Neutrophil (primary cell): ENCODE measurements around the gene TMPRSS7.

Source experiments
- H3K27ac ChIP-seq: fragments of 200-600 bp; sonication (generic); 2 replicates; pipeline ENCODE4 v1.5.1; 2016; ENCODE audit warnings: mild to moderate bottlenecking, moderate library complexity
- H3K27me3 ChIP-seq: fragments of 200-600 bp; sonication (generic); 2 replicates; pipeline ENCODE4 v1.6.0; 2016; ENCODE audit warnings: mild to moderate bottlenecking
- H3K36me3 ChIP-seq: fragments of 200-600 bp; sonication (generic); 2 replicates; pipeline ENCODE4 v1.5.1; 2017
- H3K4me1 ChIP-seq, 2 experiments: fragments of 200-600 bp in 1 of 2; sonication (generic) in 1 of 2; 1 replicate in 1 of 2; 2 replicates in 1 of 2; pipeline versions ENCODE4 v1.5.1 to v1.6.1; 2013 to 2016; ENCODE audit warnings: low read depth in 1 of 2, low read length in 1 of 2, mild to moderate bottlenecking in 1 of 2, moderate library complexity in 1 of 2; ENCODE audit not compliant: control insufficient read depth in 1 of 2, insufficient read depth in 1 of 2
- H3K4me3 ChIP-seq, 2 experiments: fragments of 200-600 bp in 1 of 2; sonication (generic) in 1 of 2; 1 replicate in 1 of 2; 2 replicates in 1 of 2; pipeline ENCODE4 v1.5.1; 2013 to 2016; ENCODE audit warnings: low read depth in 1 of 2, low read length in 1 of 2, mild to moderate bottlenecking in 1 of 2, moderate library complexity in 1 of 2
- H3K9me3 ChIP-seq: fragments of 200-600 bp; sonication (generic); 2 replicates; pipeline ENCODE4 v1.5.1; 2016
- CTCF ChIP-seq: fragments of 200-600 bp; sonication (generic); IDR thresholded peaks from 2 replicates; pipeline ENCODE4 v1.5.1; 2016; ENCODE audit warnings: antibody characterized with exemption

TMPRSS7 gene

DNA sequence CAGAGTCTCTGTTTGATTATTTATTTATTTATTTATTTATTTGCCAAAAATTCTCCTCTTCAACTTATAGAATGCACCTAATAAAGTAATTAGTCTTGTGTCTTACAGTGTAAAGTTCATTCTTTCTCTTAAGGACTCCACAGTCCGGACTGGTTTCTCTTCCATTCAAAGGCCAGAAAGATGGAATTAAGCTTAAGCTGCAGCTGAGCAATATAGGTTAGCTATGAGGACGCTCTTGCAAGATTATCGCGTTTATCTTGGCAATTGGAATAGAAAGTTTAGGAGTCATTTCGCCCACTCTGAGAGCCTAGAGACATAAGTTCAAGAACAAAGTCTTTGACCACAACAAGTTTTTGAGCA, 20.8 kb upstream of the TMPRSS7 start:
- H3K36me3 ChIP-seq: no peaks in the 10 kb centered on the region
- H3K4me3 ChIP-seq: no peak overlapping the region
- no peak overlapping the region for H3K27ac ChIP-seq
- peaks cover 0 to 9% of the 10 kb centered on the region in 2 experiments for H3K4me1 ChIP-seq
- H3K27me3 ChIP-seq: no peaks in the 10 kb centered on the region
- TF ChIP-seq CTCF: no peak
- no peaks in the 10 kb centered on the region for H3K9me3 ChIP-seq

DNA sequence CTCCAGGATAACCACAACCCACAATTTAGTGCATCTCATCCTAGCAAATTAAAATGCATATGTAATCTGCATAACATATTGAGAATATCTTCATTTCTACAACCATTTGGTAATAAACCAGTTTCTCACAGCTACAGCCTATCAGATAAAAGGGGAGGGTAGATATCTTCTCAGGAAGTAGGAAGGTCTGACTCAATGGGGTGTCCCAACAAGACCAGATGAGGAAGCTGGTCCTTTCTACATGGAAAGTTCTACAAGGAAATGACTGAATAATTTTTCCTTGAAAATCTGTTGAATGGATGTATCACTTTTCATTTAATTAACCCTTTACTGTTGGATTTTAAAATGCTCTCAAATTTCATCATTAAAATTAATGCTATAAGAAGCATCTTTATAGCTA, 17.4 kb upstream of the TMPRSS7 start:
- Histone ChIP-seq H3K4me1 (peaks cover 0 to 9% of the 10 kb centered on the region in 2 experiments), H3K4me3 (no peak overlapping the region), H3K27ac (no peak overlapping the region), H3K9me3 (no peaks in the 10 kb centered on the region), H3K36me3 (no peaks in the 10 kb centered on the region), H3K27me3 (no peaks in the 10 kb centered on the region)
- TF ChIP-seq CTCF: no peak

- H3K27me3 ChIP-seq: no peaks in the 10 kb centered on the region
- no peak overlapping the region for H3K4me3 ChIP-seq
- no peak for TF ChIP-seq CTCF
- no peaks in the 10 kb centered on the region for H3K9me3 ChIP-seq
- H3K27ac ChIP-seq: no peak overlapping the region
- no peaks in the 10 kb centered on the region for H3K36me3 ChIP-seq
- H3K4me1 ChIP-seq: peaks cover 0 to 6% of the 10 kb centered on the region in 2 experiments
These were observed 15.8 kb upstream of the TMPRSS7 start for GRCh38 chr3:112018712-112019111.

GRCh38 chr3:112019716-112020115, 14.8 kb upstream of the TMPRSS7 start:
- no peaks in the 10 kb centered on the region for H3K27me3 ChIP-seq
- no peak overlapping the region for H3K4me3 ChIP-seq
- no peak overlapping the region for H3K27ac ChIP-seq
- no peaks in the 10 kb centered on the region for H3K9me3 ChIP-seq
- no peak for TF ChIP-seq CTCF
- peaks cover 0 to 6% of the 10 kb centered on the region in 2 experiments for H3K4me1 ChIP-seq
- no peaks in the 10 kb centered on the region for H3K36me3 ChIP-seq

DNA sequence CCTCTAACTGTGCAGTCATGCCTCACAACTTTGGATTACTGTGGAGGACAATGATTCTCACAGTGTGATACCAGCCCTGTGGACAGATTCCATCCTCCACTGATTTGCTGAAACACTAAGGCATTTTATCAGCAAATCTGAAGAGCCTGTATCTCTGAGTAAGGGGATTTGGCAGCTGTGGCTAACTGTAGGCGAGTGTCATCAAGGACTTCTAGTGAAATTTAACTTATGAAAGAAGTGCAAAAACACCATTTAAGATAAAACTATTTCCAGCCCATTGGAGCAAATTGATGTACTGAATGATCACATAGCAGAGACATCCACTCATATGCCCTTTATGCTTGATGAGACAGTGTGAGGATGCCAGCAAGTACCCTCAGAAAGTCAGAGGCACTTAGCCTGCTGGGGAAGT, 13.9 kb upstream of the TMPRSS7 start:
- no peaks in the 10 kb centered on the region for H3K9me3 ChIP-seq
- TF ChIP-seq CTCF: no peak
- peaks cover 0 to 6% of the 10 kb centered on the region in 2 experiments for H3K4me1 ChIP-seq
- H3K27ac ChIP-seq: no peak overlapping the region
- H3K4me3 ChIP-seq: no peak overlapping the region
- no peaks in the 10 kb centered on the region for H3K36me3 ChIP-seq
- no peaks in the 10 kb centered on the region for H3K27me3 ChIP-seq

DNA sequence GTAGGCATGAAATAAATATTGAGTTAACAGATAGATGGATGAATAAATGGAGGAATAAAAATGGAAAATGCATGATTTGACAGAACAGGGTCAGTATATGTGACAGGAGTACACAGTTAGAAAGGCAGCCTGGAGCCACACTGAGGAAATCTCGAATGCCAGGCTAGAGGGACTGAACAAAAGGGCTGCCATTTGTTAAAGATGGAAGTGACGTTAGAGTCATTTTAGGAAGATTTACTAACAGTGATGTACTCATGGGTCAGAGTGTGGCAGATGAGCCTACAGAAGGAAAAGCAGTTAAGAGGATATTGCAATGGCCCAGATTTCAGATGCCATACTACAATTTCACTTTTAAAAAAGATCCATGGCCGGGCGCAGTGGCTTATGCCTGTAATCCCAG, 7.4 kb upstream of the TMPRSS7 start:
- H3K4me1 ChIP-seq: no peaks in the 10 kb centered on the region
- H3K4me3 ChIP-seq: no peak overlapping the region
- H3K36me3 ChIP-seq: no peaks in the 10 kb centered on the region
- H3K27ac ChIP-seq: no peak overlapping the region
- TF ChIP-seq CTCF: no peak
- no peaks in the 10 kb centered on the region for H3K9me3 ChIP-seq
- H3K27me3 ChIP-seq: no peaks in the 10 kb centered on the region
